H9 (cell line): ENCODE results near the gene DNAL1. TPM values are rescaled to one million over a fixed set of nuclear protein-coding genes. Genes with fewer than 3 reads are reported as not detected.

Source experiments
- DNase-seq: peaks from one replicate; pipeline ENCODE4 v3.0.0-alpha.2; 2017
- H2AFZ ChIP-seq: one replicate; pipeline ENCODE4 v1.6.1; 2013; ENCODE audit warnings: mild to moderate bottlenecking, low read length, control low read depth, moderate library complexity
- H2AK5ac ChIP-seq: 2 replicates; pipeline ENCODE4 v1.6.1; 2013; ENCODE audit warnings: low read length, control low read depth, mixed read lengths; ENCODE audit not compliant: insufficient read length
- H2BK120ac ChIP-seq: one replicate; pipeline ENCODE4 v1.6.1; 2013; ENCODE audit warnings: low read depth, mild to moderate bottlenecking, low read length, control low read depth, inconsistent platforms; ENCODE audit not compliant: poor library complexity, severe bottlenecking
- H2BK12ac ChIP-seq: 2 replicates; pipeline ENCODE4 v1.6.1; 2013; ENCODE audit warnings: low read length, control low read depth, mixed read lengths, low read depth; ENCODE audit not compliant: insufficient read length
- H2BK15ac ChIP-seq: 2 replicates; pipeline ENCODE4 v1.6.1; 2013; ENCODE audit warnings: low read depth, low read length, control low read depth
- H2BK20ac ChIP-seq: one replicate; pipeline ENCODE4 v1.6.1; 2013; ENCODE audit warnings: low read depth, mild to moderate bottlenecking, low read length, control low read depth, inconsistent platforms; ENCODE audit not compliant: poor library complexity, severe bottlenecking
- H2BK5ac ChIP-seq: 2 replicates; pipeline ENCODE4 v1.6.1; 2013; ENCODE audit warnings: low read length, control low read depth, mixed read lengths; ENCODE audit not compliant: insufficient read length
- H3K14ac ChIP-seq: 2 replicates; pipeline ENCODE4 v1.6.1; 2013; ENCODE audit warnings: low read length, control low read depth; ENCODE audit not compliant: insufficient read depth
- H3K18ac ChIP-seq: 2 replicates; pipeline ENCODE4 v1.6.1; 2013; ENCODE audit warnings: low read depth, mild to moderate bottlenecking, mixed read lengths, low read length, control low read depth; ENCODE audit not compliant: insufficient read length
- H3K23ac ChIP-seq: 2 replicates; pipeline ENCODE4 v1.6.1; 2013; ENCODE audit warnings: low read length, control low read depth, mixed read lengths, low read depth; ENCODE audit not compliant: insufficient read length
- H3K23me2 ChIP-seq: 2 replicates; pipeline ENCODE4 v1.6.1; 2013; ENCODE audit warnings: low read depth, mild to moderate bottlenecking, mixed read lengths, low read length, control low read depth; ENCODE audit not compliant: insufficient read length, poor library complexity, severe bottlenecking
- H3K27ac ChIP-seq: 2 replicates; pipeline ENCODE4 v1.5.1; 2013; ENCODE audit warnings: low read length, control low read depth, mixed read lengths, low read depth; ENCODE audit not compliant: insufficient read length
- H3K27me3 ChIP-seq: 2 replicates; pipeline ENCODE4 v1.6.1; 2013; ENCODE audit warnings: low read length, control low read depth, inconsistent platforms; ENCODE audit not compliant: insufficient read depth
- H3K4ac ChIP-seq: 2 replicates; pipeline ENCODE4 v1.6.1; 2013; ENCODE audit warnings: low read depth, mild to moderate bottlenecking, control low read depth, inconsistent platforms, low read length, moderate library complexity
- H3K4me1 ChIP-seq: 2 replicates; pipeline ENCODE4 v1.6.1; 2013; ENCODE audit warnings: low read length, control low read depth, inconsistent platforms; ENCODE audit not compliant: insufficient read depth
- H3K4me2 ChIP-seq: 2 replicates; pipeline ENCODE4 v1.6.1; 2013; ENCODE audit warnings: low read length, control low read depth, mixed read lengths; ENCODE audit not compliant: insufficient read length, insufficient read depth
- H3K56ac ChIP-seq: 2 replicates; pipeline ENCODE4 v1.6.1; 2013; ENCODE audit warnings: low read depth, mild to moderate bottlenecking, mixed read lengths, low read length, control low read depth; ENCODE audit not compliant: insufficient read length
- H3K79me1 ChIP-seq: 2 replicates; pipeline ENCODE4 v1.6.1; 2013; ENCODE audit warnings: low read depth, mild to moderate bottlenecking, moderate library complexity, low read length, control low read depth, inconsistent platforms; ENCODE audit not compliant: insufficient read depth, poor library complexity, severe bottlenecking
- H3K79me2 ChIP-seq: 2 replicates; pipeline ENCODE4 v1.6.1; 2013; ENCODE audit warnings: low read length, control low read depth, inconsistent platforms; ENCODE audit not compliant: insufficient read depth
- H3K9ac ChIP-seq: 2 replicates; pipeline ENCODE4 v1.6.1; 2013; ENCODE audit warnings: low read length, control low read depth, mixed read lengths; ENCODE audit not compliant: insufficient read length; ENCODE audit errors: extremely low read depth
- H3K9me3 ChIP-seq: one replicate; pipeline ENCODE4 v1.6.1; 2013; ENCODE audit warnings: low read depth, low read length, inconsistent platforms; ENCODE audit not compliant: control insufficient read depth
- H3T11ph ChIP-seq: one replicate; pipeline ENCODE4 v1.6.1; 2013; ENCODE audit warnings: mild to moderate bottlenecking, low read length, control low read depth, inconsistent platforms
- H4K20me1 ChIP-seq: one replicate; pipeline ENCODE4 v1.6.1; 2013; ENCODE audit not compliant: control insufficient read depth, insufficient read length, insufficient read depth
- H4K5ac ChIP-seq: 2 replicates; pipeline ENCODE4 v1.6.1; 2013; ENCODE audit warnings: low read depth, mild to moderate bottlenecking, mixed read lengths, low read length, control low read depth; ENCODE audit not compliant: insufficient read length
- H4K8ac ChIP-seq: replicated peaks from 2 replicates; pipeline ENCODE4 v1.6.1; 2013; ENCODE audit warnings: low read length, control low read depth, mixed read lengths, low read depth; ENCODE audit not compliant: insufficient read length
- H4K91ac ChIP-seq: 2 replicates; pipeline ENCODE4 v1.6.1; 2013; ENCODE audit warnings: low read depth, mild to moderate bottlenecking, moderate library complexity, mixed read lengths, low read length, control low read depth; ENCODE audit not compliant: insufficient read length
- H3K27ac Mint-ChIP-seq, 3 experiments: 2 replicates in 2 of 3; 3 replicates in 1 of 3; pipeline ENCODE4 v1.8.0; 2020 to 2021; ENCODE audit warnings: mixed read lengths in 3 of 3, mild to moderate bottlenecking in 1 of 3, moderate library complexity in 1 of 3
- H3K27me3 Mint-ChIP-seq: 2 replicates; pipeline ENCODE4 v1.8.0; 2021; ENCODE audit warnings: low read depth, mild to moderate bottlenecking, moderate library complexity, mixed read lengths
- H3K36me3 Mint-ChIP-seq, 3 experiments: 2 replicates in 2 of 3; 3 replicates in 1 of 3; pipeline ENCODE4 v1.8.0; 2020 to 2021; ENCODE audit warnings: low read depth in 3 of 3, mixed read lengths in 3 of 3; ENCODE audit not compliant: insufficient read depth in 1 of 3
- H3K4me1 Mint-ChIP-seq, 2 experiments: 2 replicates each; pipeline ENCODE4 v1.8.0; 2020; ENCODE audit warnings: mixed read lengths in 2 of 2
- H3K4me3 Mint-ChIP-seq, 2 experiments: 2 replicates in 1 of 2; 3 replicates in 1 of 2; pipeline ENCODE4 v1.8.0; 2020 to 2021; ENCODE audit warnings: mild to moderate bottlenecking in 2 of 2, mixed read lengths in 2 of 2, moderate library complexity in 1 of 2
- H3K9me3 Mint-ChIP-seq, 2 experiments: 2 replicates in 1 of 2; 3 replicates in 1 of 2; pipeline ENCODE4 v1.8.0; 2020; ENCODE audit warnings: mild to moderate bottlenecking in 2 of 2, mixed read lengths in 2 of 2, moderate library complexity in 1 of 2
- CTCF ChIP-seq: fragments of 200-600 bp; sonication (generic); conservative IDR thresholded peaks from 3 replicates; pipeline ENCODE4 v1.8.0; 2021; ENCODE audit warnings: antibody characterized with exemption, mild to moderate bottlenecking
- WGBS: extraction: QIAGEN DNeasy Blood & Tissue Kit; methylation state at CpG from one replicate; pipeline ENCODE4 v1.1.7; 2013; ENCODE audit warnings: missing lambda C conversion rate, low lambda C conversion rate, mixed read lengths; ENCODE audit not compliant: insufficient read length; ENCODE audit errors: extremely low coverage; 5-methylcytosine and 5-hydroxymethylcytosine counted together
- total RNA-seq: library from RNA; stranded (reverse); gene quantifications from 2 replicates; pipeline ENCODE4 v1.2.1, GENCODE V29; 2021

DNAL1 gene
- total RNA-seq, 1 experiment from 2014 or later, result 17.7 TPM

- Histone ChIP-seq H3K79me2 (no peaks in the 10 kb centered on the region), H3K4ac (no peak overlapping the region), H4K91ac (no peak overlapping the region), H4K5ac (no peak overlapping the region), H2BK12ac (no peak overlapping the region), H3K56ac (no peak overlapping the region), H3K27ac (no peak overlapping the region), H4K20me1 (no peaks in the 10 kb centered on the region), H3K4me2 (no peak overlapping the region), H2BK15ac (no peak overlapping the region), H3K23me2 (no peaks in the 10 kb centered on the region), H3K14ac (peak overlapping the region; percentile 80; the same call in 1 of the 2 replicates), H2BK120ac (peak overlapping the region; percentile 86), H3K79me1 (no peaks in the 10 kb centered on the region), H3K23ac (no peak overlapping the region), H3K9ac (no peak overlapping the region), H3K9me3 (no peaks in the 10 kb centered on the region), H2AK5ac (no peak overlapping the region), H2AFZ (no peak overlapping the region), H3K27me3 (no peaks in the 10 kb centered on the region), H2BK5ac (no peak overlapping the region), H3K4me1 (no peaks in the 10 kb centered on the region), H4K8ac (no peak overlapping the region), H2BK20ac (no peak overlapping the region), H3K18ac (peak overlapping the region; percentile 82), H3T11ph (peak overlapping the region; percentile 95)
- no peaks in the 10 kb centered on the region for H3K27me3 Mint-ChIP-seq
- peak overlapping the region in 1 of 3 experiments; percentile 89; a peak in 3 of 7 replicates for H3K27ac Mint-ChIP-seq
- peaks cover 0 to 3% of the 10 kb centered on the region in 2 experiments; a peak in 1 of 5 replicates for H3K9me3 Mint-ChIP-seq
- peaks cover 0 to 5% of the 10 kb centered on the region in 2 experiments; a peak in 2 of 4 replicates for H3K4me1 Mint-ChIP-seq
- WGBS, result no CpG with 5 or more reads among the region's 1 CpG
- peak; percentile 76 for DNase-seq
- TF ChIP-seq CTCF, result peak; percentile 55; the same call in 2 of the 3 replicates
- no peak overlapping the region for H3K4me3 Mint-ChIP-seq
- H3K36me3 Mint-ChIP-seq, result peaks cover 7 to 10% (median 8%) of the 10 kb centered on the region in 3 experiments
These were observed 17.7 kb downstream of the DNAL1 start for GRCh38 chr14:73662487-73662943.
